CD4-positive, alpha-beta T cell treated with Interleukin-1 beta for 1 hour (primary cell): ENCODE measurements around the gene SESN1.

Source experiments
- DNase-seq, 2 donors: peaks; one replicate each; pipeline ENCODE4 v3.0.0-alpha.2; 2020 to 2022

Gene SESN1

DNA sequence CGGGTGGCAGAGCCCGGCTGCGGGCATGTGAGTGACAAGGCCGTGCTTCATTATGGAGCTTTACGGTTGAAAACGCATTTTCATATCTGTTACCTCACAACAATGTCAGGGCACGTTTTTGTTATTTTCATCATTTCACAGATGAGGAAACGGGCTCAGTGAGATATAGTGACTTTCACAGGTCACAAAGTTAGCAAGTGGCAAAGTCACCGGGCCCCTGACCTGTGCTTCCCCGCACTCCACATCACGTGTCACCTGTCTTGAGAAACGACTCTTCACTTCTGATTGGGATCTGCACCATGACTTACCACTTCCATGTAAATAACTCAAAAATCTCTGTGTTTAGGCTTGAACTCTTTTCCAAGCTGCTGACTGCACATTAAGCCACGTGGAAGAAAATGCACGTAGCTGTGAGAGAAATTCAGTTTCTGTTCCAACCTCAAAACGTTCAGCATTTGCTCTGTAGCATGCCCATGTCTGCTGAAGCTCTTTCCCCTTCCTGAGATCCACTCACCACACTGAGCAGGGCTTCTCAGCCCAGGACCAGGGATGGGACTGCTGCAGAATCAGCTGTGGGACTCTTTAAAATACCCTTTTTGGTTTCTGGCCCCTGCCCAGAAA, 139.2 kb downstream of the SESN1 start:
- no peak for DNase-seq

DNA sequence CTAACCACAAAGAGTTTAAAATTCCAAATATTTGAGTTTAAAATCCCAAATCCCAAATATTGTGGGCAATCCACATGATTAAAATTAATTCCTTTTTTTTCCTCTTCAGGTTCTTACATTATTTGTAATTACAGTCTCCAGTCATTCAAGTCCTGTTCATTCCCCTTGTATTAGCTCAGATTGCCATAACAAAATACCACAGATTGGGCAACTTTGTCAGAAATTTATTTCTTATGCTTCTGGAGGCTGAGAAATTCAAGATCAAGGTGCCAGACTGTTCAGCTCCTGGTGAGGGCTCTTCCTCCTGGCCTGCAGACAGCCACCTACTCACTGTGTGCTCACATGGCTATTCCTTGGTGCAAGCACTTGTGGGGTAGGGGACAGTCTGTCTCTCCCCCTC, 141.0 kb downstream of the SESN1 start:
- no peak for DNase-seq

DNA sequence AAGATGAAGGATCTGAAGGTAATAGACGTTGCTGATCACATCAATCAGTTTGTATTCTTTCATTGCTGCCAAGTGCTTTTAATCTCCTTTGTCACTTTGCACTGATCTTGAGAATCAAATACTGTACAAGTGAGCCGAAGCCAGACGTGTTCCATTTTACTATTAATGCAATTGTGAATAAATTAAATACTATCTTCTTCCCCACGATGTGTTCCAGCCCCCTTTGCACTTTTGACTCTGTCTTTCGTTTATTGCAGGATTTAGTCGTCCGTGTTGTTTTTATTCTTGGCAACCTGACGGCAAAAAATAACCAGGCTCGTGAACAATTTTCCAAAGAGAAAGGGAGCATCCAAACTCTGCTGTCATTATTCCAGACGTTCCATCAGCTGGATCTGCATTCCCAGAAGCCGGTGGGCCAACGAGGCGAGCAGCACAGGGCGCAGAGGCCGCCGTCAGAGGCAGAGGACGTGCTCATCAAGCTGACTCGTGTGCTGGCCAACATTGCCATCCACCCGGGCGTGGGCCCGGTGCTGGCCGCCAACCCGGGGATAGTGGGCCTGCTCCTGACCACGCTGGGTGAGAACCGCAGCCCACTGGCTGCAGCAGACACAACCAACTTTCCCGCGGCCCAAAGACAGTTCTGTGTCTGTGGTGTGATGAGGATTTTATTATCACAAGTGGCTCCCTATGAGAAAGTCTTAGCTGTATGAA, 141.7 kb downstream of the SESN1 start:
- DNase-seq: no peak

DNA sequence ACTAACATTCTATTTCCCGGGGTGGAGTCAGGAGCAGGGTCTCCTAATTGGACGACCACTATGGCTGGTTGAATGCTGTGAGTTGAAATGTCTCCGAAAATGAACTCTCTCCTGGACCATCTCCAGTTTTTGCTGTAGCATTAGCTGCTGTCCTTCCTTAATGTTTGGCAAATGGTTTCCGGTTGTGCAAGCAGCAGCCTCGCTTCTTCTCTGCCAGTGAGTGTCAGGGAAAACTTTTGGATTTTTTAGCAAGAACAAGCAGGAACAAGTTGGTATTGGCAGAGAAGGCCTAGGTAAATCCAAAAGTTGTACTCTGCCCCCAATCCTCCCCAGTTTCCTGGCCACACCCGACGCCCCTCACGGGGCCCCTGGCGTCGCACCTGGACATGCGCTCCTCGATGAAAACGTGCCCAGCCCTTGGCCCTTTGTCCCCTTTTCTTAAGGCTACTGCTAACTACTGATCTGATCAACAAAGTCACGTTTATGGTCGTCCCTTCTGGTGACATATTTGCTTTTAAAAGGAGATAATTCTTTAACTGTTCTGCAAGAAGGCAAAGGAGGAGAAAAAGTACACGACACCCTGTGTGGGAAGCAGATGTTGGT, 143.2 kb downstream of the SESN1 start:
- DNase-seq: no peak

DNA sequence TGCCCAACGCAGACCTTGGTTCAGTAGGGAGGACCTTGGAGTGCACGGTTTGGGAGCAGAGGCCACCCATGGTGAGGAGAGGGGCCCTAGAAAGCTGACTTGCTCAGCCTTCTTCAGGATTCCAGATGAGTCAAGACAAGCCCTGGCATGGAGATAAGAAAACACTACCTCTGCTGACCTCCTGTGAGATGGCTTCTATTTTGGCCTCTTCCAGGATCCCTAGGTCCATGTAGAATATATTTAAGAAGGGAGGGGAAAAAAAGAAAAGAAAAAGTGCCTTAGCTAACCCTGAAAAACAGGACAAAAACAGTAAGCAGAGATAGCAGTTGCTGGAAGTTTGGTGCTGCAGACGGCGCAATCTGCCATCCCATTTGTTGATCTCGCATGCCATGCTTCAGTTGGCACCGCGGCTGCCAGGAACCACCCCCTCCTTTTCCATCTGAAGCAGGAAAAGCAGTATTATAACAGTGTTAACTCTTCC, 146.4 kb downstream of the SESN1 start:
- DNase-seq: no peak

DNA sequence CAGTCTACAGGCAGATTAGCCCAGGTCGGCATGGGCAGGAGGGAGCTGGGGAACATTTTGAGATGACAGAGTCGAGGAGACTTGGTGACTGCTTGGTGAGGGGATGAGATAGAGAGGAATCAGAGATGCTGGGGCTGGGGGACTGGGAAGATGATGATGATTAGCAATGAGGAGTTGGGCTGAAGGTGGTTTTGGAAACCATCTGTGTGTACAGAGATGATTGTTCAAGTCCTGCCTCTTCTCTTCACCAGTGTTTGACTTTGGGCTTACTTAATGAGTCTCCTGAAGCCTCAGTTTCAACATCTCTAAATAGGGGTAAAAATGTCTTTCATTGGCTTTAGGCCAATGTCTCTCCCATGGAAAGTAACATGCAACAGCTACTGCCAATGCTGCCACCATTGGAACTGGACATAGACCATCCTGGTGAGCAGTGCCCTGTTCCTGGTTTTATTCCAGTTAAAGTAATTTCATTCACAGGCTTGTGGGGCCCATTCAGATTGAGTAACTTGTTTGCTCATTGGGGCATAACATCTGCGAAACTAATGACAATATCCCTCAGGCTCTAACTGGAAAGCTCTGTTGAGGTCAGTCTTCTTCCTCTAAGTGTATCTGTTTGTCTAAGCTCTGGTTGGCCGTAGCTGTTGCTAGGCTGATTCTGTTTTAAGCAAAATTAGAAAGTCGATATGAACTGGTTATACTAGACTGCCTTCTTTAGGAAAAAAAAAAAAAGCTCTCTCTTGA, 147.4 kb downstream of the SESN1 start:
- no peak for DNase-seq

DNA sequence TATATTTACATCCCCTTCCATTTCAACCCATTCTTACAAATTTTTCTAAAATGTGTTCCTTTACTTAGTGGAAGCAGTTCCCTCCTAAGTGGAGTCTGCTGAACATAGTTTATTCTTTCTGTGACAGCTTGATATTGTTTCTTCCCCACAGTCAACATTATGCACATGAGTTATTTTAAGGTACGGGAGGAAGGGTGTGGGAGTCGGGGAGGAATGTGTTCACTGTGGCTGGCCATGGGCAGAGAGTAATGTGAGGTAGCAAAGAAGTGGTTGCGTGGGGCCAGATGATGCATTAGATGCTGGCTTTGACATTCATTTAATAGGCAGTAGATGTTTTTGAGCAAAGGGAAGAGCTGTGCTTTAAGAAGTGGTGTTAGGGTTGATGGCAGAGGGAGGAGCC, 148.0 kb downstream of the SESN1 start:
- DNase-seq: no peak

DNA sequence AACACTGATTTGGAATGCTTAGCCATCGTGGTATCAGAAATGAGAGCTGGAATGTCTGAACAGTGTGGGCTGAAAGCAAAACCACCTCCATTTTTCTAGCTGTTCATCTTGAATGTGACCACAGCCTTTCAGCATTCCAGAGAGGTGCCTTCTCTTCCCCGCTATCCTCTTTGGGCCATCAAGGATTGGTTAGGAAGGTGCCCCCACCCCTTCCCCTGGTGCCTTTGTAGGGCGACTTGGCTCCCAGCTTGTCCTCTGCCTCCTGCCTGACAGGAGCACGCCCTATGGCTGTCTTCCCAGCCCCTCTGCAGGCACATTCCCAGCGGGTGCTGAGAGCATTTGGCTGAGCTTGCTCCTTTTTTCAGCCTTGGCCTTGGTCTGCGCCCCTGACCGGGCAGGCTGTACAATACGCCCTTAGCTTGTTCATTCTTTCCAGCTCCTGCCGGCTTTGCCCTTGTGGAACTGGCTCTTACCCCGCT, 148.9 kb downstream of the SESN1 start:
- no peak for DNase-seq

DNA sequence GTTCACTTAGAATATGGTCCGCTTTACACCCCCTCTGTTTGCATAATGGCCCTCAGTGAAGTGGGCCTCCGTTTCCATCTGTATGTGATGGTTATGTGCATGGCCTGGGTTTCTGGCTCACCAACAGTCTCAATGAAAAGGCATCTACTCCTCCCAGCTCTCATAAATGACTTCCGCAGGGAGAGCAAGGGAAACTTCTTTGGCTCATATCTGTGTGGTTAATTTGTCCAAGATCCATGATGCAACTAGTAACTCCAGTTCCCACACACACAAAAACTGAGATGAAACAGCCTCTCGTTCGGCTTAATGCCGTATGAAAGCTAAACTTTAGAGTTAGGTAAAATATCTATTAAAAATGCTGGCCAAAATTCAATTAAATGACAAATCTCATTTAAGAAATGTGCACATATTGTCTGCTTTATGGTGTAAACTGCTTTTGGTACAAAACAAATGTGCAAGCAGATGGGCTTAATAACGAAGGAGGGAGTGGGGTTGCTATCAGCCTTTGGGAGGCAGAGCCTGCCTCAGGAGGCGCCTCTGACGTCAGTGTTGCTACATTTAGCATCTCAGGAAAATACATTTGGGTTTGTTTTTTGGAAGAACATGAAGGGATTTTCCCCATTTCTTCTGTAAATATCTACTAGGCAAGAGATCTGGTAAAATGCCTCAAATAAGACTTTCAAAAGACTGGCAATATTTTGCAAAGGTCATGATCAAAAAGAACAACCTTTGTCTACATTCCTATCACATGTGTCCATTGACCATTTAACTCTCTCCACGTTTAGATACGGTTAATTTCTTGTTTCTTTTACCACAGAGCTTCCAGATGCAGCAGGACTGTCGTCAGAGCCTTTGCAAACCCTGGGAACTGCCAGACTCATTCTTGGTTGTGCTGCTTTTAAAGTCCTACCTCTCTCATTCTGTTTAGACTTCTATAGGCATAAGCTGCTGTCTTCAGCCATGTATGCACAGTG, 149.7 kb downstream of the SESN1 start:
- no peak for DNase-seq

DNA sequence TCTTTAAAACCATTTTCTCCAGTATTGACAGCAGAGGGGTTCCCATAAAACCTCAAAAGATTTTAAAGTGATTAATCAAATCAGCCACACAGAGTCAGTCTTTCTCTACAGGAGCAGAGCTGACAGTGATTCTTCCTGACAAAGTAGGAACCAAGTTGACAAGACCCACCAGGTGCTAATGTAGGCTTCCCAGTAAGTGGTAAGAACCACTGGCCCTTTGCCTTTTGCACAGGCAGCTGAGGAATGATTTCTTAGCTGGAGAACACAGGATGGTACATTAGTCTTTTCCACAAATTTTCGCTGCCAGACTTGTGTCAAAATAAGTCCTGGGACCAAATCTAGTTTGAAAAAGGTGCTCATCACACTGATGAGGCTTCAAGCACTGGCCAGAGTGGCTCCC, 150.6 kb downstream of the SESN1 start:
- DNase-seq: no peak

DNA sequence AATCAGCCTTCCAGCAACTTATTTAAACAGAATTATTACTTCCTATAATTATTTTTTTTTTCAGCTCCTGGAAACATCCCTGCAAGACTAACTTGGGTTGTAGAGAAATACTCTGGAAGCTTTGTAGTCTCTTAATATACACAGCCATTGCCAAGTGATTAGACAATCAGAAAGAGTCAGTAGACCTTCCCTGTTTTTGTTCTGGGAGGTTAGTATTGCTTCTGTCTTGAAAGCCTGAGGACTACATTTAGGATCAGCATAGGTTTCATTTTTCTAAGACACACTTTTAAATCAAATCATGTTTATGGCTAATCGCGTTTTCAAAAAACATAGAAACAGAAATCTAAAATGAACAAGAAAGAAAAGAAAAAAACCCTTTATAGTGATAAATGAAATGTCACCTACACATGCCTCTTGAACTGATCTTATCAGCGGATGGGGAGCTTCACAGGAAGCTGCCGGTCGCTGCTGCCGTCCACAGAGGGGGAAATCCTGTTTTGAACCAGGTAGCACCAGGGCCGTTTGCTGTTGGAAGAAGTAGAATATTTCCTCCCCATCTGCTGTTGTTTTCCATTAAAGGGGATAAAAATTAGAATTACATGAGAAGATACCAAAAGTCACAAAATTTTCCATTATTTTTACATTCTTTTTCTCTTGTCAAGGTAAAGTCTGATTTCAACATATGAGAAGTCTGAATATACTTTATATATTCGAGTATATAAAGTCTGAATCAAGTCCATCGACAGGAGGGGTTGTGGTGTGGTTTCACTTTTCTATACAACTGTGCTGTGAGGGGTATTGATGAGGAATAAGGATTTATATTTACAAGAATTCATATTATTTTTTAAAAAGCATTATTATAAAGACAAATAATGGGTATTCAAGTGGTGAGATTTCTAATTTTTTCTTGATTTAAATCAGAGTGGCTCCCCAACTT, 151.8 kb downstream of the SESN1 start:
- DNase-seq: peak; percentile 75 to 78

DNA sequence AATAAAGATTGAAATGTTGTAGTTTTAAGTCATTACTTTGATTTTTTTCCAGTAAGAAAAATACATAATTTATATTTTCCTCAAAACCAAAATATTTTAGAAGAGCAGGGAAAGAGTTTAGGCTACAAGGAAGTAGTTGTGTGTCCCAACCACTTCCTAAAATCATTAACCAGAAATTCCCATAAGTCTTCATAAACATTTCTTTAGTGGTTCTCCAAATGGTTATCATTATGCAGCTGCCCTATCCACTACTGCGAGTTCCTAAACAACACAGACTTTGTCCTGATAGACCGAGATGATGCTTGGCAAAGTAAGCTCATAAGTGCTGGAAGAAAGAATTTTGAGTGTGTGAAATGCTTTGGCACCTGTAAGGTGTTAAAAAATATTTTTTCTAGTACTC, 152.8 kb downstream of the SESN1 start:
- no peak for DNase-seq

DNA sequence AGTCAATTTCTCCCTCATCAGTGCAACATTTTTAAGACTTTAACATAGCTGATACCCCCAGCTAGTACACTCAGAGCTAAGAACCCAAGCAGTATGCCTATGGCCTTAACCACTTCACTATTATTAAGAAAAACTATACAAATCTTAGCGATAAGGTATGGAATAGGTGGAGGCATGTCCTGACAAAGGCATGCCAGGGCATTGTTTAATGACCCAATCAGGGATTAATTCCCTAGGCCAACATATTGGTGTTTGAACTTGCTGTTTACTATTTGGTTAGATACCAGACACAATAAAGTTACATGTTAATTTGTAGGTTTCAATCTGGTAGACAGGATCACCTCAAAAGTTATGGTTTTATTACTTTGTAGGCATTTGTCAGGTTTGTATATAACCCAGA, 153.4 kb downstream of the SESN1 start:
- no peak for DNase-seq

DNA sequence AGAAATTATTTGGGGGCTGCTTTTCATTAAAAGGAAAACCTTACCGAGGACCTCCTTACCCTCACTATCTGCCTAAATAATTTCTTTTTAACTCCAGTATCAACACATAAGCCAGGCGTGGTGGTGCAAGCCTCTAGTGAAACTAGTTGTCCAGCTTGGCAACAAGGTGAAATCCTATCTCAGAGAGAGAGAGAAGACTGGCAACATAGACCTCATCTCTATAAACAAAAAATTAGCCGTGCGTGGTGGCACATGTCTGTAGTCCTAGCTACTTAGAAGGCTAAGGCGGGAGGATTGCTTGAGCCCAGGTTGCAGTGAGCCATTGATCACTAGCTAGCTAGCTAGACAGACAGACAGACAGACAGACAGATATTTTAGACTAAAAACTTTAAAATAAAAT, 153.9 kb downstream of the SESN1 start:
- DNase-seq: no peak

DNA sequence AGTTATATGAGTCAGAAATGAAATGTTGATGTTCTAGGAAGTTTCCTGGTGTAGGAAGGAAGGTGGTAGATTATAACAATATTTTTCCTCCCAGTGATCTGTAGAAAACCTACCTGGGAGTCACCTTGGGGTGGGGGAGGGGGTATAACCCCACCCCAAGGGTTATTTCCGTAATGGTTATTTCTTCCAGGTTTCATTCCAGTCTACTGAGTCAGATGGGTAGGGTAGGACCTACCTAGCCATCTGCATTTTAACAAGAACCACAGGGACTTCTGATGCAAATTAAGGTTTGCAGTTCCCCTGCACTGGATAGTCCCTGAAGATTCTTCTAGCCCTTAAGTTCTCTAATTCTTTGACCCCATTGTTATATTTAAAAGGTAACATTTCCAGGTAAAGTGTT, 157.5 kb downstream of the SESN1 start:
- no peak for DNase-seq
